Smooth muscle cell of bladder (primary cell): ENCODE measurements around the gene MEPCE. TPM values are rescaled to one million over a fixed set of nuclear protein-coding genes. Genes with fewer than 3 reads are reported as not detected.

Experiments
- total RNA-seq: library from RNA; depleted of rRNA; stranded (reverse); fragments of >200 nt; gene quantifications from 2 replicates; pipeline ENCODE4 v1.2.3, GENCODE V29; 2014

MEPCE gene
- total RNA-seq = 21.6 and 28.8 TPM in 2 replicates

GRCh38 chr7:100429637-100430492 is at the start of gene MEPCE:
MEPCE (plus strand) TSS chr7:100429831; CDS start chr7:100430019, 188 bp downstream.

GRCh38 chr7:100428199-100428966 is 1.2 kb upstream of the MEPCE start, which contains the start of gene ZCWPW1:
ZCWPW1 (minus strand) TSS chr7:100428703; CDS start chr7:100420649, 8,054 bp downstream.

GRCh38 chr7:100464210-100464660 is 34.6 kb downstream of the MEPCE start, which contains the start of gene SPACDR:
SPACDR (minus strand) TSS chr7:100464260; CDS start chr7:100464025, 235 bp downstream.

GRCh38 chr7:100478958-100479660 is 49.5 kb downstream of the MEPCE start, which contains the start of gene TSC22D4:
TSC22D4 (minus strand) TSS chr7:100479214; CDS start chr7:100478038, 1,176 bp downstream.

Other genes with a start within 250 kb of the MEPCE start
- gene PVRIG, start 209.9 kb upstream of the MEPCE start, total RNA-seq = not detected in 2 replicates
- gene SPDYE3, start 122.1 kb upstream of the MEPCE start, total RNA-seq = not detected in 2 replicates
- 3.7 and 6.6 TPM in 2 replicates for gene PILRB, start 71.7 kb upstream of the MEPCE start, total RNA-seq
- gene PILRA, start 56.3 kb upstream of the MEPCE start, total RNA-seq = 0.18 and 0.28 TPM in 2 replicates
- 1.6 and 2.8 TPM in 2 replicates for gene ZCWPW1, start 1.1 kb upstream of the MEPCE start, total RNA-seq
- 9.7 and 13.7 TPM in 2 replicates for gene PPP1R35, start 6.7 kb downstream of the MEPCE start, total RNA-seq
- 0.14 and 0.28 TPM in 2 replicates for gene SPACDR, start 34.4 kb downstream of the MEPCE start, total RNA-seq
- gene TSC22D4, start 49.4 kb downstream of the MEPCE start, total RNA-seq = 12.1 and 15.0 TPM in 2 replicates
- 0.14 and 0.74 TPM in 2 replicates for gene NYAP1, start 54.1 kb downstream of the MEPCE start, total RNA-seq
- gene AGFG2, start 109.4 kb downstream of the MEPCE start, total RNA-seq = 2.4 and 3.0 TPM in 2 replicates
- gene SAP25, start 144.1 kb downstream of the MEPCE start, total RNA-seq = not detected in 2 replicates
- gene LRCH4, start 156.3 kb downstream of the MEPCE start, total RNA-seq = 5.3 and 7.3 TPM in 2 replicates
- 0.28 and 0.37 TPM in 2 replicates for gene FBXO24, start 156.5 kb downstream of the MEPCE start, total RNA-seq
- 55.9 and 59.2 TPM in 2 replicates for gene PCOLCE, start 172.5 kb downstream of the MEPCE start, total RNA-seq
- gene MOSPD3, start 182.7 kb downstream of the MEPCE start, total RNA-seq = 4.1 and 4.4 TPM in 2 replicates
- 0.14 and 0.37 TPM in 2 replicates for gene TFR2, start 211.7 kb downstream of the MEPCE start, total RNA-seq
- not detected in 2 replicates for gene ACTL6B, start 226.6 kb downstream of the MEPCE start, total RNA-seq
- gene GNB2, start 243.9 kb downstream of the MEPCE start, total RNA-seq = 59.2 and 67.9 TPM in 2 replicates